Hepatic stellate cell (primary cell): ENCODE data around the gene DAG1.

Source experiments
- DNase-seq: peaks from one replicate; pipeline ENCODE4 v3.0.0; 2011; ENCODE audit warnings: low spot score

DAG1 gene

DNA sequence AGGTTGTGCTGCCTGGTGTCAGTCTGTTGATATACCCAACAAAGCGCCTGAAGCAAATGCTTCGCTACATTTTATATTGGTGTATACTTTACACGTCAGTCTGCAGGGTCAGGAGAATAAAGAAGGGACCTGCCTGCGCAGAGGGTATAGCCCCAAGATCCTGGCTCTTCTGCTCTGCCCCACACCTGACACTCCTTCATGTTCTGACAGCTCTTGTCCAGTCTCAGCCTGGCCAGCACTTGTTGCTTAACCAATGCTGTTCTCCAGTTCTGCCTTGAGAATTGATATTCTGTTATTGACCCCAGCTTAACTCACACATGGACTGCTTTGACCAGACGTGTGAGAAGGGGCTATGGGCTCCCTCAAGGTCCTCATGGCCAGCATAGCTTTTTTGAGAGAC, 48.4 kb downstream of the DAG1 start:
- DNase-seq = no peak

DNA sequence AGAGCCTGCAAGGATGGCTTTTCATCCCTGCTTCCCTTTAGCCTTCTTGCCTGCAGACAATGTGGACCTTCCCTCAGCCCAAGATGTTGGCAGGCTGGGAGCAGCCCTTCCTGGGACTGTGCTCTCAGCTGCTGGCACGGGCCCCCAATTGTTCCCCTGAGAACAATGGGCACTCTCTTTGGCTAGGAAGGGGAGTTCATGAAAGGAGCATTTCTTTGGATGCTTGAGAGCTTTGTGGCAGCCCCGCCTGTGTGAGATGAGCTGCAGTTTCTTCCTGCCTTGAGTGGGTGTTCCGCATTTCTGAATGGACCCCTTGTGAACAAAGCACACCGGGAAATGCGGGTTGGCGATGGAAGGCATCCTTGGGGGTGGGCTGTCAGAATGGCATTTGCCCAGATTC, 49.2 kb downstream of the DAG1 start:
- no peak for DNase-seq

DNA sequence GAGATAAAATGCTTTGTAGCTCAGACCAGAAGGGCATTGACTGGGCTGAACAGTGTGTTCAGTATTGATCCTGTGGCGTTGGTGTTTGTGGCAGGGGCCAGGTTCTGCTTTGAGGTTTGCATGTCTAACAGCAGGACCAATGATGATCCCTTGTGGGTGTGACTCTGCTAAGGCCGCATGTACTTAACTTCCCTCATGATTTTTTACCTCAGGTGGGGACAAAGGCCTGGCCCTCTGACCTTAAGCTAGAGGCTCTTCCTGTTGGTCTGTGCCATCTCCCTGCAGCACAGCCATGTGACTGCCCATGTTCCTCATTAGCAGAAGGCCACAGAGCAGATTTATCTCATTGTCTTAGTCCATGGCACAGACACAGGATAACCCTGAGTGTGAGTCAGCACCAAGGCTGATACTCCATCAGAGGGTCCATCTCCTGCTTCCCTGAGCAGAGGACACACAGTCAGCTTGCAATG, 49.9 kb downstream of the DAG1 start:
- DNase-seq = no peak

DNA sequence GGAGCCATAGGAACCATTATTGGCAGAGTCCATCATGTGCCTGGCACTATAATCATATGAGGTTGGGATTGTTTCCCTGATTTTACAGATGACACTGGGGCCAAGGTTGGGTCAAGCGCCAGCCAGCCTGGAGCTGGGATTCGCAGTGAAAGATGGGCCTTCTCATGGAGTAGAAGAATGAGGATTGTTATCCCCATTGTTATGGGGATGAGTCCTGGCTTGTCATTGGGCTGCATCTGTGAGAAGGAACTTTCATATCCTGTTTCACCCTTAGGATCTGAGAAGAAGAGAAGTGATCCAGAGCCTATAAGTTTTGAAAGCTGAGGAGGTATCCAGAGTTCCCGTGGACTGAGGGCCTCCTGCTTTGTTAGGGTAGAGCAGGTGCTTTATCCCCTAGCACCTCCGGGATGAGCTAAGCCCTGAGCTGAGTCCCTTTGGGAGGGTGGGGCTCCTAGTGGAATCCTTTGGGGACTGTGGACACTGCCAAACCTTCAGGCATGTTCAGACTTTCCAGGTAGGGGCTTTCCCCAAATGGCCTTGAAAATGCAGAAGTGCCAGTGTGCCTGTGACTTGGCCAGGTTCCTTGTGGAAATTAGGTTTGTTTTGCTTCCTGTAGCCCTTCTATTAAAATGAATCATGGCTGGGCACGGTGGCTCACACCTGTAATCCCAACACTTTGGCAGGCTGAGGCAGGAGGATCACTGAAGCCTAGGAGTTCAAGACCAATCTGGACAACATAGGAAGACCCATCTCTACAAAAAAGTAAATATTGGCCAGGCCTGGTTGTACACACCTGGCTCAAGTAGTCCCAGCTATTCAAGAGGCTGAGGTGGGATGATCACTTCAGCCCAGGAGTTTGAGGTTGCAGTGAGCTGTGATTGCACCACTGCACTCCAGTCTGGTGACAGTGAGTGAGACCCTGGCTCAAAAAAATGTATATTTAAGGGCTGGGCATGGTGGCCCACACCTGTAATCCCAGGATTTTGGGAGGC, 54.0 kb downstream of the DAG1 start:
- DNase-seq = no peak

DNA sequence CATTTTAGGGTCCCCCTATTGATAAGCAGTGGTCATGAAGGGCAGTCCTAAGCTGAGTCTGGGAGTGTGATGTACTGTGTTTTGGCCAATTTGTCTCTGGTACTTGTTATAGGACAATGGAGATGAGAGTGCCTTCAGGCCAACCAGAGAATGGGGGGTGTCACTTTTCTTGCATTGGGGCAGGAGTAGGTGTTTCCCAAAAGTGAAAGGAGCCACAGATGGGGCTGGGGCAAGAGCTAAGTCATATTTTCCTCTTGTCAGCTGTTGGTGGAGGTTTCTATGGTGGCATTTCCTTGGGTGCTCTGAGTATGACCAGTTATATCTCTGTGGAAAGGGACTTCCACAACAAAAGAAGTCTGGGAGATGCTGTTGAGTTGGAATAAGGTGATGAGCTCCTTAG, 59.5 kb downstream of the DAG1 start:
- DNase-seq = no peak

DNA sequence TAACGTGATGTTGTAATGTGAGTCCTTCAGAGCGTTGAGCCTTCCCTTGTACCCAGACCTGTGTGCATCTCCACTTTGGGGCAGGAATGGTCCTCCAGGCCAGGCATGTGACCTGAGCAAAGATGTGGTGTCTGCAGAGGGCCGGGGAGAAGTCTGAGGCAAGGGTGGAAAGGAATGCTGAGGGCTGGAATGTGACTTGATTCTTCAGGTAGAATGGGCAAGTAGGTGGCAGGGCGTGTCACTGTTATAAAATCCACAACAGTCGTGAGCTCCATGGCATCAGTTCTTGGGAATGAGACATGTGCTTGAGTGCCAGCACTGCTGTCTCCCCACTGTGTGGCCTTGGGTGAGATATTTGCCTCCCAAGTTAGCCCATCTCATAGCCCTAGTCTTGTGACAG, 60.2 kb downstream of the DAG1 start:
- no peak for DNase-seq

DNA sequence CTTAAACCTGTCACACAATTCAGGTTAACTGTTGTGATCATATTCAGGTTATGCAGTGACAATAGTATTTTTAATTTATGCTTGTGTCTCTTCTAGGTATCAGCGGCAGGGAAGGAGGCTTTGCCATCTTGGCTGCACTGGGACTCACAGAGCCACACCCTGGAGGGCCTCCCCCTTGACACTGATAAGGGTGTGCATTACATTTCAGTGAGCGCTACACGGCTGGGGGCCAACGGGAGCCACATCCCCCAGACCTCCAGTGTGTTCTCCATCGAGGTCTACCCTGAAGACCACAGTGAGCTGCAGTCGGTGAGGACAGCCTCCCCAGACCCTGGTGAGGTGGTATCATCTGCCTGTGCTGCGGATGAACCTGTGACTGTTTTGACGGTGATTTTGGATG, 60.6 kb downstream of the DAG1 start:
- no peak for DNase-seq

DNA sequence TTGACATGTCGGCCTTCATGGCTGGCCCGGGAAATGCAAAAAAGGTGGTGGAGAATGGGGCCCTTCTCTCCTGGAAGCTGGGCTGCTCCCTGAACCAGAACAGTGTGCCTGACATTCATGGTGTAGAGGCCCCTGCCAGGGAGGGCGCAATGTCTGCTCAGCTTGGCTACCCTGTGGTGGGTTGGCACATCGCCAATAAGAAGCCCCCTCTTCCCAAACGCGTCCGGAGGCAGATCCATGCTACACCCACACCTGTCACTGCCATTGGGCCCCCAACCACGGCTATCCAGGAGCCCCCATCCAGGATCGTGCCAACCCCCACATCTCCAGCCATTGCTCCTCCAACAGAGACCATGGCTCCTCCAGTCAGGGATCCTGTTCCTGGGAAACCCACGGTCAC, 61.2 kb downstream of the DAG1 start:
- DNase-seq = no peak

DNA sequence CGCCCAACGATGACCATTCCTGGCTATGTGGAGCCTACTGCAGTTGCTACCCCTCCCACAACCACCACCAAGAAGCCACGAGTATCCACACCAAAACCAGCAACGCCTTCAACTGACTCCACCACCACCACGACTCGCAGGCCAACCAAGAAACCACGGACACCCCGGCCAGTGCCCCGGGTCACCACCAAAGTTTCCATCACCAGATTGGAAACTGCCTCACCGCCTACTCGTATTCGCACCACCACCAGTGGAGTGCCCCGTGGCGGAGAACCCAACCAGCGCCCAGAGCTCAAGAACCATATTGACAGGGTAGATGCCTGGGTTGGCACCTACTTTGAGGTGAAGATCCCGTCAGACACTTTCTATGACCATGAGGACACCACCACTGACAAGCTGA, 61.6 kb downstream of the DAG1 start:
- no peak for DNase-seq

DNA sequence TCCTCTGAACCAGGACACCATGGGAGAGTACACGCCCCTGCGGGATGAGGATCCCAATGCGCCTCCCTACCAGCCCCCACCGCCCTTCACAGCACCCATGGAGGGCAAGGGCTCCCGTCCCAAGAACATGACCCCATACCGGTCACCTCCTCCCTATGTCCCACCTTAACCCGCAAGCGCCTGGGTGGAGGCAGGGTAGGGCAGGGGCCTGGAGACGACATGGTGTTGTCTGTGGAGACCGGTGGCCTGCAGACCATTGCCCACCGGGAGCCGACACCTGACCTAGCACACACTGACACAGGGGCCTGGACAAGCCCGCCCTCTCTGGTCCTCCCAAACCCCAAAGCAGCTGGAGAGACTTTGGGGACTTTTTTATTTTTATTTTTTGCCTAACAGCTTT, 63.0 kb downstream of the DAG1 start:
- DNase-seq = no peak

DNA sequence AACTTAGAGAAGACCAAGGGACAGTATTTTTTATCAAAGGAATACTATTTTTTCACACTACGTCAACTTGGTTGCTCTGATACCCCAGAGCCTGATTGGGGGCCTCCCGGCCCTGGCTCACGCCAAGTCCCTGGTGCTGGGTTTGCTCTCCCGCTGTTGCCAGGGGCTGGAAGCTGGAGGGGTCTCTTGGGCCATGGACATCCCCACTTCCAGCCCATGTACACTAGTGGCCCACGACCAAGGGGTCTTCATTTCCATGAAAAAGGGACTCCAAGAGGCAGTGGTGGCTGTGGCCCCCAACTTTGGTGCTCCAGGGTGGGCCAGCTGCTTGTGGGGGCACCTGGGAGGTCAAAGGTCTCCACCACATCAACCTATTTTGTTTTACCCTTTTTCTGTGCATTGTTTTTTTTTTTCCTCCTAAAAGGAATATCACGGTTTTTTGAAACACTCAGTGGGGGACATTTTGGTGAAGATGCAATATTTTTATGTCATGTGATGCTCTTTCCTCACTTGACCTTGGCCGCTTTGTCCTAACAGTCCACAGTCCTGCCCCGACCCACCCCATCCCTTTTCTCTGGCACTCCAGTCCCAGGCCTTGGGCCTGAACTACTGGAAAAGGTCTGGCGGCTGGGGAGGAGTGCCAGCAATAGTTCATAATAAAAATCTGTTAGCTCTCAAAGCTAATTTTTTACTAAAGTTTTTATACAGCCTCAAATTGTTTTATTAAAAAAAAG, 63.9 kb downstream of the DAG1 start:
- DNase-seq = no peak

DNA sequence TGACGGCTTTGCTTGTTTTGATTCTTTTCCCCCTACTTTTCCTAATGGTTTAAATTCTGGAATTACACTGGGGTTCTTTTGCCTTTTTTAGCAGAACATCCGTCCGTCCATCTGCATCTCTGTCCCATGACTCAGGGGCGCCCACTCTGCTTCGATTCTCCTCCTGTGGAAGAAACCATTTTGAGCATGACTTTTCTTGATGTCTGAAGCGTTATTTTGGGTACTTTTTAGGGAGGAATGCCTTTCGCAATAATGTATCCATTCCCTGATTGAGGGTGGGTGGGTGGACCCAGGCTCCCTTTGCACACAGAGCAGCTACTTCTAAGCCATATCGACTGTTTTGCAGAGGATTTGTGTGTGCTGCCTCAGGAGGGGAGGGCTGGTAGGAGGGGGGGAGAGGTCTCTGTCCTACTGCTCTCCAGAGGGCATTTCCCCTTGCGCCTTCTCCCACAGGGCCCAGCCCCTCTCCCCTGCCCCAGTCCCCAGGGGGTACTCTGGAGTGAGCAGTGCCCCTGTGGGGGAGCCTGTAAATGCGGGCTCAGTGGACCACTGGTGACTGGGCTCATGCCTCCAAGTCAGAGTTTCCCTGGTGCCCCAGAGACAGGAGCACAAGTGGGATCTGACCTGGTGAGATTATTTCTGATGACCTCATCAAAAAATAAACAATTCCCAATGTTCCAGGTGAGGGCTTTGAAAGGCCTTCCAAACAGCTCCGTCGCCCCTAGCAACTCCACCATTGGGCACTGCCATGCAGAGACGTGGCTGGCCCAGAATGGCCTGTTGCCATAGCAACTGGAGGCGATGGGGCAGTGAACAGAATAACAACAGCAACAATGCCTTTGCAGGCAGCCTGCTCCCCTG, 64.7 kb downstream of the DAG1 start:
- no peak for DNase-seq

DNA sequence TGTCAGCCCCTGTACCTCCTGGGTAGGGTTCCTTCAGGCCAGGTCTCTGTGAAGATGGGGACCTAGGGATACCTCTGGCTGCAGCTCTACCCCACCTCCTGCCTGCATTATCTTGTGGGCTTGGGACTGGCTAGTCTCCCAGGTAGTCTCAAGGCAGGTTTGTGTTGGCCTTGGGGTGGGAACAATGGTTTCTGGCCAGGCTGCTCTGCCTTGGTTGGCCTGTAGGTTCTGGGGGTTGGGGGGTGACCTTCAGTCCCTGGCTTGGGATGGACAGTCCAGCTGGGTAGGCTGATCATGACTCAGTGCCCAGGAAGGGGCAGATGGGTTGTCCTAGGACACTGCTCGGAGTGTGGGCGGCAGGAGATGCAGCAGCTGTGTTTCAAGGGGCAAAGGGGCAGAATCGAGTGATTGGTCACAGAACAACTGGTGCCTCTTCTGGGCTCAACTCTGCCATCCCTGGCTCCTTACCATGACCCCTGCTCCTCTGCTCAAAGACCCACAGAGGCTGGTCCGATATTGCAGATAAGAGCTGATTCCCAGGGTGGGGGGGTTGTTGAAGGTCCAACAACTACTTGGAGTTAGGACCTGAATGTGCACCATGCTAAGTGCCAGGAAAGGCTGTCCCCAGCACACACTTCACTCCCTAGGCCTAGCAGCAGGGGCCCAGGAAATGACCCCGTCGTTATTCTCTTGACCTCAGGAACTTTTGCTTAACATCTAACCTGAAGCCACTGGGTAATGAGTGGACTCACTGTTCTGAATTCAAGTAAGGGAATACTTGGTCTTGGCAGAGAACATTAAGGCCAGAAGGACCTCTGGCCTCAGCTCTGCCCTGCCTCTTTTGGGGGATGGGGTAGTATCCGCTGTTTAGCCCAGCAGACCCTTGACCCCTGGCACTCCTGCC, 66.2 kb downstream of the DAG1 start:
- no peak for DNase-seq

DNA sequence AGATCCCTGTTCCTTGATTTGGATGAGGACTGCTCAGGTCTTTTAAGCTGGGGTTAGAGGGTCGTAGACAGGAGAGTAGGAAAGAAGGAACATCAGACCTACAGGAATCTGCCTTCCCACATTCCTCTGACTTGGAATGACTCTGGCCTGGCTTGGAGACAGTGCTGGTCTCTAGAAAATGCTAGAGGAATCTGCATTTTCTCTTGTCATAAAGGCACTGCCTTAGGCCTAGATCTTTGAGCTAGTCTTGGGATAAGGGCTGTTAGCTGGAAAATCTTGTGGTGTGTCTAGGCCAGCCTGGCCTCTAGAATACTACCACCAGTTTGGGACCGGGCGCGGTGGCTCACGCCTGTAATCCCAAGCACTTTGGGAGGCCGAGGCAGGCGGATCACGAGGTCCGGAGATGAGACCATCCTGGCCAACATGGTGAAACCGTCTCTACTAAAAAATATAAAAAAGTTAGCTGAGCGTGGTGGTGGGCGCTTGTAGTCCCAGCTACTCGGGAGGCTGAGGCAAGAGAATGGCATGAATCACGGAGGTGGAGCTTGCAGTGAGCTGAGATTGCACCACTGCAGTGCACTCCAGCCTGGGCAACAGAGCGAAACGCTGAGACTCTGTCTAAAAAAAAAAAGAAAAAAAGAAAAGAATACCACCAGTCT, 66.9 kb downstream of the DAG1 start:
- DNase-seq = no peak

DNA sequence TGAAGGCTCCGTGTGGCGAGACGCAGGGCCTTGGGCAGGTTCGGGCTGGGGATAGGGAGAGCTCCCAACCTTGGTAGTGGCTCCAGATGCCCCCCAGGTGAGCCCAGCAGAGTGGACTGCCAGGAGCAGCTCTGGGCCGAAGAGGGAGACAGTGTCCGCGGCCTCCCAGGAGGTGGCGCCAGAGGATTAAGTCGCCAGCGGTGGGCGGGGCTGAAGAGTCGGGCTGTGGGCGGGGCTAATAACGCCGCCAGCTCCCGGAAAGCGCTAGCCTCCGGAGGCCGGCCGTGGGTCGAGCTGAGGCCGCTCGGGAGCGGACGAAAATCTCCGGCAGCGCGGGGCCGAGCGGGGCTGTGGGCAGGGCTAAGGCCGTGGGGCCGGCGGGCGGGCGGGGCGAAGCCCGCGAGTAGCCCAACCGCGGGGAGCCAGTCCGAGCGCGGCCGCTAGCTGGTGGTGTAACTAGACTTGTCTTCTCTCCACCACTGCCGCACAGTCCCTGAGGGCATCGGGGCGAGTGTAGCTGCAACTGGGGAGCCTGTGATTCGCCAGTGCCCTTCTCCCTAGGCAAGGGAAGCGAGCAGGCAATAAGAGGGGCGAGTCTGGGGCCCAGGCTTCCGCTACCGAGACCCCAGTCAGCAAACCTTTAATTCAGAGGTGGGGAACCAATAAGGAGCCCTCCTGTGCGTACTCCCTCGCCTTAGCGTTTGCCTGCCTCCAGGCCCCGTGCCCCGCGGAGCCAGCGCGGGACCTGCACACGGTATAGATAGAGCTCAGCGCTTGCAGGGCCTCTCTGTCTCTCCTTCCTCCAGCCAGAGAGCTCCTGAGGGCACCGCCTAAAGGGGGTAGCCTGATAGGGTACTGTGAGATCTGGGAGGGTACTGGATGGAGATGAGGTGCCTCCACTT, 69.8 kb downstream of the DAG1 start:
- DNase-seq = peak; percentile 90

DNA sequence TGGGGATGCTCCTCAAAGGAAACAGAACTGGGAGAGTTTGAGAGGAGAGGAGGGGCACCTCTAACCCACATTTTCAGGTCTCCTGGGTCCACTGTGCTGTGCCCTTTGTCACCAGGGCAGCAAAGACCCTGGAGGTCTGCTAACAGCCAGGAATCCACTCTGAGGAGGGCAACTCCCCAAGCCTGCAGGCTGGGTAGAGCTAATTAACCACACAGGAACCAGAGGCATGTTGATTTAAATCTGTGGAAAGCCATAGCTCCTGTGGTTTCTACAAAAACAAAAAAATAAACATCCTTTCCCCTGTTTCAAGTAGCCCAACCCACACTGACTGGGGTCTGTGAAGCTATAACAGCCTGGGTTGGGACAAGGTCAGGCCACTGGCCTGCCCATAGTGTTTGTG, 82.0 kb downstream of the DAG1 start:
- DNase-seq = no peak

DNA sequence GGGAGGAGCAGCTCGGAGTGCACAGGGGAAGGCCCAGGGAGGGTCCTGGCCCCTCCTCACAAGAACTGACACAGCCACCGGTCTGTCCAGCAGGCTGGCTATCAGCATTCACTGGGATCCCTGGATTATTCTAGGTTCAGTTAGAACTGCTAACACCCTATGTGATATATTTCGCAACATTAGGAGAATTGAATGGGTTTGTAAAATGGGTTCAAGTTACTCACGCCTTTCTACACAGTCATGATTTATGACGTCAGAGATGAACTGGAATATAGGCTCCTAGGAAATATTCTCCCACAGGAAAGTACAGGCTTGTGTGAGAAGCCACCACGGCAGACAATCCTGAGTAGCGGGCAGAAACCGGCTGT, 83.2 kb downstream of the DAG1 start:
- no peak for DNase-seq

DNA sequence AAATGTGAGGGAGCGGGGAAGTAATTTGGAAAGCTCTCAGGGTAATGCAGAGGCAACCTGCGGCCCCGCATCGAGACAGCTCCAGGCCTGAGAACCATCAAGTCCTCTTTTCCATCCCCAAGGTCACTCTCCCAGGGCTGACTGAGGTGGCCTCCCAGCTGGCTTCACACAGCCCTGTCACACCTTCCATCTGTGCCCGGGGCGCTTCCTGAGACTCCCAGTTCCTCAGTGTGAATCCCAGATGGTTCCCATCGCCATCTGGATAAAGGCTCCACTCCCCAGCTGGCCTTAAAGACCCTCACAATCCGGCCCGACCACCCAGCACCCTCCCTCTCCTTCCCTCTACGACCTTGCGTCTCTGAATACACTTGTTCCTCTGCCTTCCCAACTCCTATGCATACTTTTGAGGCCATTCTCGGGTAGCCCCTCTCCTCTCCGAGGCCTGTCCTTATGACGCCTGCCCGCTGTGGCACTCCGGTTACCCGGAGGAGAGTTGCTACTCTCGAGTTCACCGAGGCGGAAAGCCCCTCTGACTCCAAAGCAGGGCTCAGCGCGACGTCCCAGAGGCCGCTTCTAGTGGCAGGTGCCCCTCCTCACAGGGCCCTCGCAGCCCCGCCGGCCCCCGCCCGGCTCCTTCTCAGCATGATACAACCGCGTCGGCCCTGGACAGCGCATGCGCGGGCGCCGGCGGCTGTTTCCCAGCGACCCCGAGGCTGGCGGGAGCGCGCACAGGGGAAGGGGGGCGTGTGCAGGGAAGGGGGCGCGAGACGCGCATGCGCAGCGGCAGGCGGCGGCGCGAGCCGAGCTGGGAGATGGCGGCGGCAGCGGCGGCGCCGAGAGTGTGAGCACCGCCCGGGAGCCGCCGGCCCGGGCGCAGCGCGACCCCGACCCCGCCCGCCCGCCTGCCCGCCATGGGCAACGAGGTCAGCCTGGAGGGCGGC, 83.9 kb downstream of the DAG1 start, which contains the start of gene BSN:
Gene BSN, plus strand, starts transcription at position 786 of the 941 bp plus-strand sequence. Its CDS starts 126 bp downstream, at position 912.
- peak; percentile 99 for DNase-seq
